PC-9 (cell line): Measurements from ENCODE around the gene IDI1.

ENCODE experiments used
- CTCF ChIP-seq: fragments of 200-600 bp; sonication (generic); conservative IDR thresholded peaks from 2 replicates; pipeline ENCODE4 v1.6.1; 2017; ENCODE audit warnings: mixed run types, antibody characterized with exemption, mild to moderate bottlenecking, moderate library complexity
- EZH2 ChIP-seq: fragments of 200-600 bp; sonication (generic); IDR thresholded peaks from 2 replicates; pipeline ENCODE4 v1.8.0; 2017; ENCODE audit warnings: antibody characterized with exemption, low read depth

- TF ChIP-seq CTCF (no peak), EZH2 (no peak)
Measured at GRCh38 chr10:1096287-1096889, 47.5 kb upstream of the IDI1 start.
